ENCODE results near the gene KRT4. TPM values are rescaled to one million over a fixed set of nuclear protein-coding genes. Genes with fewer than 3 reads are reported as not detected.

The KRT4 gene
- total and polyA plus RNA-seq, 12 donors = 0.06 to 6.2 (median 0.61) TPM; not detected in 8

DNA sequence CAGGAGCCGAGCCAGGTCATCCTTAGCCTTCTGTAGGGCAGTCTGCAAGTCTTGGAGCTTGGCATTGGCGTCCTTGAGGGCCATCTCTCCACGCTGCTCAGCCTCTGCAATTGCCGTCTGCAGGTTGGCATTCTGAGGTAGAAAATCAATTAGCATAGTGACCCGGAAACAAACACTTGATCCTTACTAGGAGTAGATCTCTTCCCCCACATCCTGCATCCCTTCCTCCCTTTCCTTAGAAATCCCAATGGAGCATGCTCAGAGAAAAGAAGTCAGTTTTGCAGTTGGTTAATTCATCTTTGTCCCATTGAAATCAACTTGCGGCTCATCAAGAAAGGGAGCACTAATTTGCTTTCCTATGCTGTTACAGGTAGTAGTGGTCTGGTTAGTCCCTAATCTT, 42.8 kb downstream of the KRT4 start:
- no peak overlapping the region for H3K27ac ChIP-seq
- no peaks in the 10 kb centered on the region for H3K36me3 ChIP-seq (replicated peaks in 1 of 2)
- H3K27me3 ChIP-seq = peaks cover 10% of the 10 kb centered on the region
- TF ChIP-seq, protein P1, sequence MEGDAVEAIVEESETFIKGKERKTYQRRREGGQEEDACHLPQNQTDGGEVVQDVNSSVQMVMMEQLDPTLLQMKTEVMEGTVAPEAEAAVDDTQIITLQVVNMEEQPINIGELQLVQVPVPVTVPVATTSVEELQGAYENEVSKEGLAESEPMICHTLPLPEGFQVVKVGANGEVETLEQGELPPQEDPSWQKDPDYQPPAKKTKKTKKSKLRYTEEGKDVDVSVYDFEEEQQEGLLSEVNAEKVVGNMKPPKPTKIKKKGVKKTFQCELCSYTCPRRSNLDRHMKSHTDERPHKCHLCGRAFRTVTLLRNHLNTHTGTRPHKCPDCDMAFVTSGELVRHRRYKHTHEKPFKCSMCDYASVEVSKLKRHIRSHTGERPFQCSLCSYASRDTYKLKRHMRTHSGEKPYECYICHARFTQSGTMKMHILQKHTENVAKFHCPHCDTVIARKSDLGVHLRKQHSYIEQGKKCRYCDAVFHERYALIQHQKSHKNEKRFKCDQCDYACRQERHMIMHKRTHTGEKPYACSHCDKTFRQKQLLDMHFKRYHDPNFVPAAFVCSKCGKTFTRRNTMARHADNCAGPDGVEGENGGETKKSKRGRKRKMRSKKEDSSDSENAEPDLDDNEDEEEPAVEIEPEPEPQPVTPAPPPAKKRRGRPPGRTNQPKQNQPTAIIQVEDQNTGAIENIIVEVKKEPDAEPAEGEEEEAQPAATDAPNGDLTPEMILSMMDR (IDR thresholded peaks at IDR 0.05) = no peak
- no peak for TF ChIP-seq POLR2A (IDR thresholded peaks at IDR 0.05)
- no peaks in the 10 kb centered on the region for H3K4me1 ChIP-seq (replicated peaks in 1 of 2)
- intact Hi-C loops (cut with DNase I) = no loop called here
- WGBS, 4 donors = 75 to 86% (median 80%) methylated on average over 5 to 6 of the region's 6 CpGs
- DNase-seq = no peak
- H3K9me3 ChIP-seq (replicated peaks in 1 of 3) = no peaks in the 10 kb centered on the region
- H3K4me3 ChIP-seq = no peak overlapping the region

DNA sequence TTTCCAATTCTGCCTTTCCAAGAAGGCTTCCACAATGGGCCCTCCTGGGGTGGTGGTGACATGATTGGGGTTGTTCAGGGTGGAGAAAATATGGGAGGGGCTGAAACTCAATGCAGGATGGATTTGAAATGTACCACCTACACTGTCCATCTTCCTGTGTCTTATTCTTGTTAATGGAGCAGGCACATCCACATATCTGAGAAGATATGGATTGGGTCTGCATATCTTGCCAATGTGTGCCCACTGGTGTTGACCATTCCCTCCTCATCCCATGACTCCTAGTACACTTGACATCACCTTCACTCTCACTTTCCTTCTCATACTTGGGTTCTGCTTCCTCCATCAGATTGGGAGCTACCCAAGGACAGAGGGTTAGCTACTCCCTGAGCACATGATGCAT, 44.0 kb downstream of the KRT4 start:
- Histone ChIP-seq H3K36me3 (replicated peaks in 1 of 2) (no peaks in the 10 kb centered on the region), H3K27me3 (peaks cover 10% of the 10 kb centered on the region), H3K4me1 (replicated peaks in 1 of 2) (no peaks in the 10 kb centered on the region), H3K27ac (no peak overlapping the region), H3K4me3 (no peak overlapping the region), H3K9me3 (replicated peaks in 1 of 3) (no peaks in the 10 kb centered on the region)
- intact Hi-C loops (cut with DNase I) = no loop called here
- DNase-seq = no peak
- TF ChIP-seq, protein P1 (IDR thresholded peaks at IDR 0.05) = no peak
- no peak for TF ChIP-seq POLR2A (IDR thresholded peaks at IDR 0.05)

DNA sequence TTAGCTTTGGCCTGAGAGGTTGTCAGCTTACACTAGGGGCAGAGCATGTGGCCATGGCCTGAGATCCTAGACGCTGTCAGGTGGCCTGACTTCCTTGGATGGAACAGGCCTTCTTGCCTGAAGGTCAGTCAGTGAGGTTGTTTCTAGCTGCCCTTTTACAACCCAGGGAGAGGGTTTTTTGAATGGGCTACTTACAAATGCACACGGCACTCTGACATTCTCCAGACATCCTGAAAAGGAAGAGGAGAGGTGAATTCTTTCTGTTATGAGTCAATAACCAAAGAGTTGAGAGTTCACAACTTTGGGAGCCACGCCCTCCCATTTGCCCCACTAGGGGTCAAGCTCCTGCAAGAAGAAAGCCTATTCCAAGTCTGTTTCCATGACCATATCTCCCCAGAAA, 44.6 kb downstream of the KRT4 start:
- H3K27ac ChIP-seq = no peak overlapping the region

DNA sequence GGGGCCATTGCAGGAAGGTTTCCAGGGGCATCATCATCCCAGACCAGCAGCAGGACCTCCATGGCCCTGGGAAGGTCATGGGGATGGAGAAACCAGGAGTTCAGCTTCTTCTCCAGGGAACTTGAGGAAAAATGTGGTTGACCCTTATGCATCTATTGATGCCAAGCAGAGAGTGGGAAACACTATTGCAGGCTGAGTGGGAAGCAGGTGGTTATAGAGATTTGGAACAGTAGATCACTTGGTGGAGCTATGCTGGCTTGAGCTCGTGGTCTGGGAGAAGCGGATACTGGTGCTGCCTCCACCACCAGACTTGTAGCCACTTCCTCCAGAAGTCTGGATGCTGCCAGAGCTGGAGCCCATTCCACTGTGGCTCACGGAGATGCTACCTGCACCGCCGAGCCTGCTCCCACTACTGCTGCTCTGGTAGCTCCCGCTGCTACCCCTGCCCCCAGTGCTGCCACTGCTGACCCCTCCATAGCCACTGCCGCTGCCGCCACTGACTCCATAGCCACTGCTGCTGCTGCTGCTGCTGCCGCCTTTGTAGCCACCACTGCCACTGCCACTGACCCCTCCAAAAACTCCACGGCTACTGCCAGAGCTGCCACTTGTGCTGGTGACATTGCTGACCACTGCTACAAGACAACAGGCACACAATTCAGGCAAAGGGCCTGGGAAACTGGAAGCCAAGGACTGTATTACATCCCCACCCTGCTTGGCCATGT, 45.3 kb downstream of the KRT4 start:
- no peak for DNase-seq
- 74 to 84% (median 80%) methylated on average over 4 to 10 of the region's 10 CpGs for WGBS, 4 donors
- no peaks in the 10 kb centered on the region for H3K4me1 ChIP-seq (replicated peaks in 1 of 2)
- H3K27me3 ChIP-seq = peaks cover 10% of the 10 kb centered on the region
- TF ChIP-seq, protein P1 (IDR thresholded peaks at IDR 0.05) = no peak
- no peak for TF ChIP-seq POLR2A (IDR thresholded peaks at IDR 0.05)
- H3K27ac ChIP-seq = no peak overlapping the region
- H3K4me3 ChIP-seq = no peak overlapping the region
- intact Hi-C loops (cut with DNase I) = no loop called here
- no peaks in the 10 kb centered on the region for H3K36me3 ChIP-seq (replicated peaks in 1 of 2)
- no peaks in the 10 kb centered on the region for H3K9me3 ChIP-seq (replicated peaks in 1 of 3)

More for the DNA sequence above, 44.6 kb downstream of the KRT4 start:
- peaks cover 10% of the 10 kb centered on the region for H3K27me3 ChIP-seq
- TF ChIP-seq, protein P1 (IDR thresholded peaks at IDR 0.05) = no peak
- TF ChIP-seq POLR2A (IDR thresholded peaks at IDR 0.05) = no peak
- no peaks in the 10 kb centered on the region for H3K9me3 ChIP-seq (replicated peaks in 1 of 3)
- H3K4me3 ChIP-seq = no peak overlapping the region
- DNase-seq = no peak
- no peaks in the 10 kb centered on the region for H3K36me3 ChIP-seq (replicated peaks in 1 of 2)
- no peaks in the 10 kb centered on the region for H3K4me1 ChIP-seq (replicated peaks in 1 of 2)
- intact Hi-C loops (cut with DNase I) = no loop called here
- WGBS, 4 donors = 49 to 74% (median 69%) methylated on average over 2 to 3 of the region's 3 CpGs

Data from adrenal gland (tissue), 12 donors.